H9 (cell line): ENCODE data around the gene SKAP1. TPM values are rescaled to one million over a fixed set of nuclear protein-coding genes. Genes with fewer than 3 reads are reported as not detected.

Source experiments
- DNase-seq: peaks from one replicate; pipeline ENCODE4 v3.0.0-alpha.2; 2017
- H2AFZ ChIP-seq: one replicate; pipeline ENCODE4 v1.6.1; 2013; ENCODE audit warnings: mild to moderate bottlenecking, low read length, control low read depth, moderate library complexity
- H2AK5ac ChIP-seq: 2 replicates; pipeline ENCODE4 v1.6.1; 2013; ENCODE audit warnings: low read length, control low read depth, mixed read lengths; ENCODE audit not compliant: insufficient read length
- H2BK120ac ChIP-seq: one replicate; pipeline ENCODE4 v1.6.1; 2013; ENCODE audit warnings: low read depth, mild to moderate bottlenecking, low read length, control low read depth, inconsistent platforms; ENCODE audit not compliant: poor library complexity, severe bottlenecking
- H2BK12ac ChIP-seq: 2 replicates; pipeline ENCODE4 v1.6.1; 2013; ENCODE audit warnings: low read length, control low read depth, mixed read lengths, low read depth; ENCODE audit not compliant: insufficient read length
- H2BK15ac ChIP-seq: 2 replicates; pipeline ENCODE4 v1.6.1; 2013; ENCODE audit warnings: low read depth, low read length, control low read depth
- H2BK20ac ChIP-seq: one replicate; pipeline ENCODE4 v1.6.1; 2013; ENCODE audit warnings: low read depth, mild to moderate bottlenecking, low read length, control low read depth, inconsistent platforms; ENCODE audit not compliant: poor library complexity, severe bottlenecking
- H2BK5ac ChIP-seq: 2 replicates; pipeline ENCODE4 v1.6.1; 2013; ENCODE audit warnings: low read length, control low read depth, mixed read lengths; ENCODE audit not compliant: insufficient read length
- H3K14ac ChIP-seq: 2 replicates; pipeline ENCODE4 v1.6.1; 2013; ENCODE audit warnings: low read length, control low read depth; ENCODE audit not compliant: insufficient read depth
- H3K18ac ChIP-seq: 2 replicates; pipeline ENCODE4 v1.6.1; 2013; ENCODE audit warnings: low read depth, mild to moderate bottlenecking, mixed read lengths, low read length, control low read depth; ENCODE audit not compliant: insufficient read length
- H3K23ac ChIP-seq: 2 replicates; pipeline ENCODE4 v1.6.1; 2013; ENCODE audit warnings: low read length, control low read depth, mixed read lengths, low read depth; ENCODE audit not compliant: insufficient read length
- H3K23me2 ChIP-seq: 2 replicates; pipeline ENCODE4 v1.6.1; 2013; ENCODE audit warnings: low read depth, mild to moderate bottlenecking, mixed read lengths, low read length, control low read depth; ENCODE audit not compliant: insufficient read length, poor library complexity, severe bottlenecking
- H3K27ac ChIP-seq: 2 replicates; pipeline ENCODE4 v1.5.1; 2013; ENCODE audit warnings: low read length, control low read depth, mixed read lengths, low read depth; ENCODE audit not compliant: insufficient read length
- H3K27me3 ChIP-seq: 2 replicates; pipeline ENCODE4 v1.6.1; 2013; ENCODE audit warnings: low read length, control low read depth, inconsistent platforms; ENCODE audit not compliant: insufficient read depth
- H3K4ac ChIP-seq: 2 replicates; pipeline ENCODE4 v1.6.1; 2013; ENCODE audit warnings: low read depth, mild to moderate bottlenecking, control low read depth, inconsistent platforms, low read length, moderate library complexity
- H3K4me1 ChIP-seq: 2 replicates; pipeline ENCODE4 v1.6.1; 2013; ENCODE audit warnings: low read length, control low read depth, inconsistent platforms; ENCODE audit not compliant: insufficient read depth
- H3K4me2 ChIP-seq: 2 replicates; pipeline ENCODE4 v1.6.1; 2013; ENCODE audit warnings: low read length, control low read depth, mixed read lengths; ENCODE audit not compliant: insufficient read length, insufficient read depth
- H3K56ac ChIP-seq: 2 replicates; pipeline ENCODE4 v1.6.1; 2013; ENCODE audit warnings: low read depth, mild to moderate bottlenecking, mixed read lengths, low read length, control low read depth; ENCODE audit not compliant: insufficient read length
- H3K79me1 ChIP-seq: 2 replicates; pipeline ENCODE4 v1.6.1; 2013; ENCODE audit warnings: low read depth, mild to moderate bottlenecking, moderate library complexity, low read length, control low read depth, inconsistent platforms; ENCODE audit not compliant: insufficient read depth, poor library complexity, severe bottlenecking
- H3K79me2 ChIP-seq: 2 replicates; pipeline ENCODE4 v1.6.1; 2013; ENCODE audit warnings: low read length, control low read depth, inconsistent platforms; ENCODE audit not compliant: insufficient read depth
- H3K9ac ChIP-seq: 2 replicates; pipeline ENCODE4 v1.6.1; 2013; ENCODE audit warnings: low read length, control low read depth, mixed read lengths; ENCODE audit not compliant: insufficient read length; ENCODE audit errors: extremely low read depth
- H3K9me3 ChIP-seq: one replicate; pipeline ENCODE4 v1.6.1; 2013; ENCODE audit warnings: low read depth, low read length, inconsistent platforms; ENCODE audit not compliant: control insufficient read depth
- H3T11ph ChIP-seq: one replicate; pipeline ENCODE4 v1.6.1; 2013; ENCODE audit warnings: mild to moderate bottlenecking, low read length, control low read depth, inconsistent platforms
- H4K20me1 ChIP-seq: one replicate; pipeline ENCODE4 v1.6.1; 2013; ENCODE audit not compliant: control insufficient read depth, insufficient read length, insufficient read depth
- H4K5ac ChIP-seq: 2 replicates; pipeline ENCODE4 v1.6.1; 2013; ENCODE audit warnings: low read depth, mild to moderate bottlenecking, mixed read lengths, low read length, control low read depth; ENCODE audit not compliant: insufficient read length
- H4K8ac ChIP-seq: replicated peaks from 2 replicates; pipeline ENCODE4 v1.6.1; 2013; ENCODE audit warnings: low read length, control low read depth, mixed read lengths, low read depth; ENCODE audit not compliant: insufficient read length
- H4K91ac ChIP-seq: 2 replicates; pipeline ENCODE4 v1.6.1; 2013; ENCODE audit warnings: low read depth, mild to moderate bottlenecking, moderate library complexity, mixed read lengths, low read length, control low read depth; ENCODE audit not compliant: insufficient read length
- H3K27ac Mint-ChIP-seq, 3 experiments: 2 replicates in 2 of 3; 3 replicates in 1 of 3; pipeline ENCODE4 v1.8.0; 2020 to 2021; ENCODE audit warnings: mixed read lengths in 3 of 3, mild to moderate bottlenecking in 1 of 3, moderate library complexity in 1 of 3
- H3K27me3 Mint-ChIP-seq: 2 replicates; pipeline ENCODE4 v1.8.0; 2021; ENCODE audit warnings: low read depth, mild to moderate bottlenecking, moderate library complexity, mixed read lengths
- H3K36me3 Mint-ChIP-seq, 3 experiments: 2 replicates in 2 of 3; 3 replicates in 1 of 3; pipeline ENCODE4 v1.8.0; 2020 to 2021; ENCODE audit warnings: low read depth in 3 of 3, mixed read lengths in 3 of 3; ENCODE audit not compliant: insufficient read depth in 1 of 3
- H3K4me1 Mint-ChIP-seq, 2 experiments: 2 replicates each; pipeline ENCODE4 v1.8.0; 2020; ENCODE audit warnings: mixed read lengths in 2 of 2
- H3K4me3 Mint-ChIP-seq, 2 experiments: 2 replicates in 1 of 2; 3 replicates in 1 of 2; pipeline ENCODE4 v1.8.0; 2020 to 2021; ENCODE audit warnings: mild to moderate bottlenecking in 2 of 2, mixed read lengths in 2 of 2, moderate library complexity in 1 of 2
- H3K9me3 Mint-ChIP-seq, 2 experiments: 2 replicates in 1 of 2; 3 replicates in 1 of 2; pipeline ENCODE4 v1.8.0; 2020; ENCODE audit warnings: mild to moderate bottlenecking in 2 of 2, mixed read lengths in 2 of 2, moderate library complexity in 1 of 2
- CTCF ChIP-seq: fragments of 200-600 bp; sonication (generic); conservative IDR thresholded peaks from 3 replicates; pipeline ENCODE4 v1.8.0; 2021; ENCODE audit warnings: antibody characterized with exemption, mild to moderate bottlenecking
- WGBS: extraction: QIAGEN DNeasy Blood & Tissue Kit; methylation state at CpG from one replicate; pipeline ENCODE4 v1.1.7; 2013; ENCODE audit warnings: missing lambda C conversion rate, low lambda C conversion rate, mixed read lengths; ENCODE audit not compliant: insufficient read length; ENCODE audit errors: extremely low coverage; 5-methylcytosine and 5-hydroxymethylcytosine counted together
- total RNA-seq: library from RNA; stranded (reverse); gene quantifications from 2 replicates; pipeline ENCODE4 v1.2.1, GENCODE V29; 2021

SKAP1 gene
- total RNA-seq, 1 experiment from 2014 or later, result not detected

DNA sequence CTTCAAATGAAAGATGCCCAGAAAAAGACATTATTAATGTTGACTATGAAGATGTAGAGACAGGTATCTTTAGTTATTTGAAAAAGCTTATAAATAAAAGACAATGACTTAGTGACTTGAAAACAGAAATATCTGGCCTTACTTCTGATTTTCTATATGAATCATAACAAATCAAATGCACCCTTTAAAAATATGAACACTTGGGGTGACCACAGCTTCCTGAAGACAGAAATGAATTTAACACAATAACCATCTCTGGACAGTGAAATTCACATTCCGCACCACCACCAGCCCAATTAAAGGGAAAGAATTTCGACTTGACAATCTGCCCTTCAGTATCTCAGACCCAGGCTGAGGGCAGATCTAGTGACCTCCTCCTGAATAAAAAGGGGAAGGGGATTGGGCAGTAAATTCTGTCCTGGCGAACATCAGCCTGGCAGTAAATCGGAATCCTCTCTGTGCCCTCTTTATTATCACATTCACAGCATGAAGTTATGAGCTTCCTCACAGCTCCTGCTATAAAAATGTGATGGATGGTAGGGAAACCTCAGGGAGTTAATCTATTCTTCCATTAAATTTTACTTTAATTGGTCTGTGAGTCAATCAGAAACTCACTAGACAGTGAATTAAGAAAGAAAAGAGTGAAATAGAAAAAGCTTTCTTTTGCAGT lies 190.9 kb downstream of the SKAP1 start:
- Histone ChIP-seq H3K27me3 (no peaks in the 10 kb centered on the region), H3K18ac (no peak overlapping the region), H2BK5ac (no peak overlapping the region), H2BK20ac (no peak overlapping the region), H3K9ac (no peak overlapping the region), H4K8ac (no peak overlapping the region), H3K79me2 (no peaks in the 10 kb centered on the region), H3K9me3 (no peaks in the 10 kb centered on the region), H3K4me2 (no peak overlapping the region), H3K4ac (no peak overlapping the region), H2BK12ac (no peak overlapping the region), H4K5ac (no peak overlapping the region), H4K91ac (no peak overlapping the region), H2BK120ac (no peak overlapping the region), H3K79me1 (no peaks in the 10 kb centered on the region), H3K27ac (no peak overlapping the region), H3T11ph (no peak overlapping the region), H2AK5ac (no peak overlapping the region), H3K23ac (no peak overlapping the region), H3K56ac (no peak overlapping the region), H3K4me1 (0 out of 2 replicates have a peak, but pooled peaks cover 1% of the 10 kb centered on the region), H4K20me1 (no peaks in the 10 kb centered on the region), H3K23me2 (no peaks in the 10 kb centered on the region), H3K14ac (no peak overlapping the region), H2BK15ac (no peak overlapping the region), H2AFZ (no peak overlapping the region)
- no CpG with 5 or more reads among the region's 4 CpGs for WGBS
- H3K4me3 Mint-ChIP-seq, result no peak overlapping the region
- no peak for TF ChIP-seq CTCF
- peaks cover 8% of the 10 kb centered on the region for H3K27me3 Mint-ChIP-seq
- DNase-seq, result no peak
- H3K36me3 Mint-ChIP-seq, result no peaks in the 10 kb centered on the region
- no peaks in the 10 kb centered on the region for H3K9me3 Mint-ChIP-seq
- peaks cover 5 to 8% of the 10 kb centered on the region in 2 experiments for H3K4me1 Mint-ChIP-seq
- no peak overlapping the region for H3K27ac Mint-ChIP-seq
